SK-N-SH treated with all-trans-retinoic acid at 6 μM for 48 hours (cell line): ENCODE measurements around the gene ANKRD44.

ENCODE experiments used
- ARNTL ChIP-seq: fragments of 450-650 bp; formaldehyde crosslinking; IDR thresholded peaks from 2 replicates; pipeline ENCODE4 v1.5.0; 2020; ENCODE audit warnings: low read depth, mild to moderate bottlenecking, moderate library complexity, borderline replicate concordance
- BACH2 ChIP-seq: fragments of 250-450 bp; sonication (Bioruptor Pico); IDR thresholded peaks from 2 replicates; pipeline ENCODE4 v1.9.0; 2021; ENCODE audit warnings: mild to moderate bottlenecking, borderline replicate concordance
- CREB5 ChIP-seq: fragments of 250-450 bp; sonication (Bioruptor Pico); IDR thresholded peaks from 2 replicates; pipeline ENCODE4 v1.5.1; 2020; ENCODE audit warnings: low read depth, mild to moderate bottlenecking, moderate library complexity
- ISL1 ChIP-seq: fragments of 250-450 bp; sonication (Bioruptor Pico); IDR thresholded peaks from 2 replicates; pipeline ENCODE4 v2.1.2; 2022; ENCODE audit warnings: mild to moderate bottlenecking, moderate library complexity
- OSR1 ChIP-seq: fragments of 250-450 bp; sonication (Bioruptor Pico); IDR thresholded peaks from 2 replicates; pipeline ENCODE4 v1.8.0; 2022; ENCODE audit warnings: moderate library complexity, mild to moderate bottlenecking, inconsistent platforms
- PATZ1 ChIP-seq: fragments of 250-450 bp; sonication (Bioruptor Pico); IDR thresholded peaks from 2 replicates; pipeline ENCODE4 v1.8.0; 2020; ENCODE audit warnings: mild to moderate bottlenecking, moderate library complexity, borderline replicate concordance
- PPARA ChIP-seq: fragments of 250-450 bp; sonication (Bioruptor Pico); IDR thresholded peaks from 2 replicates; pipeline ENCODE4 v1.5.0; 2020; ENCODE audit warnings: mild to moderate bottlenecking, borderline replicate concordance
- RARB ChIP-seq: fragments of 250-450 bp; sonication (Bioruptor Pico); IDR thresholded peaks from 2 replicates; pipeline ENCODE4 v1.8.0; 2021; ENCODE audit warnings: mild to moderate bottlenecking, moderate library complexity
- SNAI2 ChIP-seq: fragments of 250-450 bp; sonication (Bioruptor Pico); IDR thresholded peaks from 2 replicates; pipeline ENCODE4 v1.5.0; 2020; ENCODE audit warnings: mild to moderate bottlenecking, moderate library complexity
- TOX ChIP-seq: fragments of 250-450 bp; sonication (Bioruptor Pico); IDR thresholded peaks from 2 replicates; pipeline ENCODE4 v1.8.0; 2021; ENCODE audit warnings: mild to moderate bottlenecking, moderate library complexity, borderline replicate concordance
- ZNF565 ChIP-seq: fragments of 450-650 bp; formaldehyde crosslinking; conservative IDR thresholded peaks from 2 replicates; pipeline ENCODE4 v1.5.0; 2020; ENCODE audit warnings: low read depth, mild to moderate bottlenecking, moderate library complexity
- ZNF8 ChIP-seq: fragments of 450-650 bp; formaldehyde crosslinking; IDR thresholded peaks from 2 replicates; pipeline ENCODE4 v1.5.0; 2020; ENCODE audit warnings: mild to moderate bottlenecking, moderate library complexity
- TF ChIP-seq, protein P1 (sequence below): fragments of 250-450 bp; sonication (Bioruptor Pico); IDR thresholded peaks from 2 replicates; pipeline ENCODE4 v1.5.0; 2020; ENCODE audit warnings: mild to moderate bottlenecking, moderate library complexity
- TF ChIP-seq, protein P2 (sequence below): fragments of 250-450 bp; sonication (Bioruptor Pico); IDR thresholded peaks from 2 replicates; pipeline ENCODE4 v1.5.1; 2021; ENCODE audit warnings: mild to moderate bottlenecking, moderate library complexity

- TF ChIP-seq, protein P1, sequence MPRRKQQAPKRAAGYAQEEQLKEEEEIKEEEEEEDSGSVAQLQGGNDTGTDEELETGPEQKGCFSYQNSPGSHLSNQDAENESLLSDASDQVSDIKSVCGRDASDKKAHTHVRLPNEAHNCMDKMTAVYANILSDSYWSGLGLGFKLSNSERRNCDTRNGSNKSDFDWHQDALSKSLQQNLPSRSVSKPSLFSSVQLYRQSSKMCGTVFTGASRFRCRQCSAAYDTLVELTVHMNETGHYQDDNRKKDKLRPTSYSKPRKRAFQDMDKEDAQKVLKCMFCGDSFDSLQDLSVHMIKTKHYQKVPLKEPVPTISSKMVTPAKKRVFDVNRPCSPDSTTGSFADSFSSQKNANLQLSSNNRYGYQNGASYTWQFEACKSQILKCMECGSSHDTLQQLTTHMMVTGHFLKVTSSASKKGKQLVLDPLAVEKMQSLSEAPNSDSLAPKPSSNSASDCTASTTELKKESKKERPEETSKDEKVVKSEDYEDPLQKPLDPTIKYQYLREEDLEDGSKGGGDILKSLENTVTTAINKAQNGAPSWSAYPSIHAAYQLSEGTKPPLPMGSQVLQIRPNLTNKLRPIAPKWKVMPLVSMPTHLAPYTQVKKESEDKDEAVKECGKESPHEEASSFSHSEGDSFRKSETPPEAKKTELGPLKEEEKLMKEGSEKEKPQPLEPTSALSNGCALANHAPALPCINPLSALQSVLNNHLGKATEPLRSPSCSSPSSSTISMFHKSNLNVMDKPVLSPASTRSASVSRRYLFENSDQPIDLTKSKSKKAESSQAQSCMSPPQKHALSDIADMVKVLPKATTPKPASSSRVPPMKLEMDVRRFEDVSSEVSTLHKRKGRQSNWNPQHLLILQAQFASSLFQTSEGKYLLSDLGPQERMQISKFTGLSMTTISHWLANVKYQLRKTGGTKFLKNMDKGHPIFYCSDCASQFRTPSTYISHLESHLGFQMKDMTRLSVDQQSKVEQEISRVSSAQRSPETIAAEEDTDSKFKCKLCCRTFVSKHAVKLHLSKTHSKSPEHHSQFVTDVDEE (CRISPR knock-in tag): no peak
- TF ChIP-seq ARNTL (CRISPR knock-in tag) (no peak), RARB (CRISPR knock-in tag) (no peak), SNAI2 (CRISPR knock-in tag) (no peak), PATZ1 (CRISPR knock-in tag) (no peak), ISL1 (CRISPR knock-in tag) (no peak), CREB5 (CRISPR knock-in tag) (no peak), ZNF565 (CRISPR knock-in tag) (no peak), ZNF8 (CRISPR knock-in tag) (no peak), OSR1 (CRISPR knock-in tag) (no peak), TOX (CRISPR knock-in tag) (no peak), PPARA (CRISPR knock-in tag) (no peak), BACH2 (CRISPR knock-in tag) (no peak)
- TF ChIP-seq, protein P2, sequence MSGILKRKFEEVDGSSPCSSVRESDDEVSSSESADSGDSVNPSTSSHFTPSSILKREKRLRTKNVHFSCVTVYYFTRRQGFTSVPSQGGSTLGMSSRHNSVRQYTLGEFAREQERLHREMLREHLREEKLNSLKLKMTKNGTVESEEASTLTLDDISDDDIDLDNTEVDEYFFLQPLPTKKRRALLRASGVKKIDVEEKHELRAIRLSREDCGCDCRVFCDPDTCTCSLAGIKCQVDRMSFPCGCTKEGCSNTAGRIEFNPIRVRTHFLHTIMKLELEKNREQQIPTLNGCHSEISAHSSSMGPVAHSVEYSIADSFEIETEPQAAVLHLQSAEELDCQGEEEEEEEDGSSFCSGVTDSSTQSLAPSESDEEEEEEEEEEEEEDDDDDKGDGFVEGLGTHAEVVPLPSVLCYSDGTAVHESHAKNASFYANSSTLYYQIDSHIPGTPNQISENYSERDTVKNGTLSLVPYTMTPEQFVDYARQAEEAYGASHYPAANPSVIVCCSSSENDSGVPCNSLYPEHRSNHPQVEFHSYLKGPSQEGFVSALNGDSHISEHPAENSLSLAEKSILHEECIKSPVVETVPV (CRISPR knock-in tag): no peak
Measured at GRCh38 chr2:197007716-197008628, 302.6 kb downstream of the ANKRD44 start.
